Superior temporal gyrus (tissue), 1 donor: ENCODE results near the gene NUP210.

Experiments used
- DNase-seq: peaks from one replicate; pipeline ENCODE4 v3.0.0-alpha.2; 2016; ENCODE audit errors: extremely low spot score

Gene NUP210

DNA sequence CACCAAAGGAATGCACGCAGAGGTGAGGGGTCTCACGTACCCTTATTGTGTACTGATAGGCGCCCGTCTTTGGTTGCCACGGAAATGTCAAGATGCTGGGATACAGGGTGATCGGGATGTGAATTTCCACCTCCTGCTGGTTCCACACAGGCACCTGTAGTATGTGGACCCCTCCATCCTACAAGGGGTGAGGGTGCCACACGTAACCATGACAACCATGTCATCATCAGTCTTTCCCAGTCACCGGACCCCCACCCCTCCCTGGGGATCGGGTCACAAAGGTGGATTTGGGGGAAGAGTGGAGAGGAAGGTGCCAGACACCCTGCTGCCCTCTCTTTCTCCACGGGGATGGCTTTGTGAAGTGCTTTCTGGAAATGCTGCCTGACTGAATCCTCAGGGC is 44.7 kb downstream of the NUP210 start:
- DNase-seq = no peak

- DNase-seq = no peak
Measured at GRCh38 chr3:13373975-13374586, 46.0 kb downstream of the NUP210 start.

- DNase-seq = no peak
Measured at GRCh38 chr3:13372656-13373055, 47.5 kb downstream of the NUP210 start.

- DNase-seq = no peak
Measured at GRCh38 chr3:13372126-13372525, 48.0 kb downstream of the NUP210 start.

DNA sequence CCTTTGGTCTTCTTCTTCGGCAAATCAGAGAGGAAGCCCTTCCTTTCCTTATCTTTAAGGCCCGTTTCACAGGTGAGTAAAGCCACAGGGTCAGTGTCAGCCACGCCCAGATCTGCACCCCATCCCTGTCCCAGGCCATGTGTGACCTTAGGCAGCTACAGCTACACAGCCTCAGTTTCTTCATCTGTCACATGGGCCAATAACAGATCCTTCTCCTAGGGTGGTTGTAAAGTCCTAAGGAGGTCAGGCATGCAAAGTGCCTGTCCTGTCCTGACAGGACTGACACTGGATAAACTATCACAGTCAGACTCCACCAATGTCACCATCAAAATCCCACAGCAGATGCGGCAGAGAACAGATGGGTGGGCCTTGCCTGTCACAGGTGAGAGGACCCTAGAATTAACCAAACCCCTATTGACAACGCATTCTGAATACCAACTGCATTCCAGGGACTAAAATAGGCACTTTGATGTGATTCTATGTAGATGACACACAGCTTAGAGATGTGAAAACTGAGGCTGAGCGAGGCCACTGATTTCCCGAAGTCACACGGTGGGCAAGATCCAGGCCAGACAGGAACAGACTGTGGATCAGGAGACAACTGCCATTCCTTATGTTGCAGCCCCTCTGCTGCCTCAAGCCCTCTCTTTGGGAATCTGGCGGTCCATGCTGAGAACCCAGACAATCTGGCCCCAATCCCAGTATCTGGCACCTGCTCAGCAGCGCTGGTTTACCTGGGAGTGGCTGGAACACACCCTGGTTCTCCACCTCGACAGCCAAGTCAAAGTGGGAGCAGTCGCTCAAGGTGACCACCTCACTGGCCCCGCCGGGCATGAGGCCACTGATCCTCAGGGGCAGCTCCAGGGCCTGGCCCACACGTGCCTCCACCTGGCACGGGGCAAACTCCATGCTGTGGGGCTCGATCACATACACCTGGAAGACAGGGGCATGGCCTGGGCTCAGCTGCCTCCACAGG is 48.7 kb downstream of the NUP210 start:
- no peak for DNase-seq

DNA sequence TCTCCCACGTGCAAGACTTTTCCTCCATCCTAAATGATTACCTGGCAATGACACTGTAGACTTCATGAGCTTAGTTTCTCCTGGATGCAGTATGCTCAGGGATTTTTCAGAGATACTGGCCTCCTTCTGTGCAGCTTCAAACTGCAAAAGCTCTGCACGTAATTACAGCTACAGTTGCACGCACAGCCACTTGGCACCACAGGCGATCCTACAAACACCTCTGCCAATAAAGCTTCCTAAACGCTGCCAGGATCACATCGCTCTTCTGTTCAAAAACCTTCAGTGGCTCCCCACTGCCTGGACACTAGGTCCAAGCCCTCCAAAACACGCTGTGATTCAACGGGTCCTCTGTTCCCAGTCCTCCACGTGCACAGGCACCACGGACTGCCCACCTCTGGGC is 49.5 kb downstream of the NUP210 start:
- no peak for DNase-seq

- DNase-seq = no peak
Measured at GRCh38 chr3:13370055-13370454, 50.1 kb downstream of the NUP210 start.

DNA sequence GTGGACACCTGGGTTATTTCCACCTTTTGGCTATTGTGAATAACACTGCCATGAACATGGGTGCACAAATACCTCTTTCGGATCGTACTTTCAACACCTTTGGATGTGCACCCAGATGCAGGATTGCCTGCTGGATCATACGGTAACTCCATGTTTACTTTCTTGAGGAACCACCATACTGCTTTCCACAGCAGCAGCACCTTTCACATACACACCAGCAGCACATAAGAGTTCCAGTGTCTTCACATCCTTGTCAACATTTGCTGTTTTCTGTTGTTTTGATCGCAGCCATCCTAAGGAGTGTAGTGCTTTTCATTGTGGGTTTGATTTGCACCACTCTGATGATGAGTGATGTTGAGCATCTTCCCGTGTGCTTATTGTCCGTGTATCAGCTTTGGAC is 51.3 kb downstream of the NUP210 start:
- DNase-seq = no peak

DNA sequence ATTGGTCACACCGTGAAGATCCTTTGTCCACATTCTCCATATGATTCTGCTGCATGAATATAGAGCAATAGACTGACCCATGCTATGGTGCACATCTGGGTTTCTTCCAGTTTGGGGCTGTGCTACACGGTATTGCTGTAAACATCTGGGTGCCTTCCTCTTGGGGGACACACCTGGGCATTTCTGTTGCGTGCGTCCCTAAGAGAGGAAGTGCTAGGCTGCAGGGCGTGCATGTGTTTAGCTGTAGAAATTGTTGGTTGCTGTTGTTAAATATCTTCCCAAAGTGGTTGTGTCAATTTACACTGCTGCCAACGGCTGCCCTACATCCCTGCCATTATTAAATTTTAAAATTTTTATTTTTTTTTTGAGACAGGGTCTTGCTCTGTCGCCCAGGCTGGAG is 52.4 kb downstream of the NUP210 start:
- DNase-seq = no peak

DNA sequence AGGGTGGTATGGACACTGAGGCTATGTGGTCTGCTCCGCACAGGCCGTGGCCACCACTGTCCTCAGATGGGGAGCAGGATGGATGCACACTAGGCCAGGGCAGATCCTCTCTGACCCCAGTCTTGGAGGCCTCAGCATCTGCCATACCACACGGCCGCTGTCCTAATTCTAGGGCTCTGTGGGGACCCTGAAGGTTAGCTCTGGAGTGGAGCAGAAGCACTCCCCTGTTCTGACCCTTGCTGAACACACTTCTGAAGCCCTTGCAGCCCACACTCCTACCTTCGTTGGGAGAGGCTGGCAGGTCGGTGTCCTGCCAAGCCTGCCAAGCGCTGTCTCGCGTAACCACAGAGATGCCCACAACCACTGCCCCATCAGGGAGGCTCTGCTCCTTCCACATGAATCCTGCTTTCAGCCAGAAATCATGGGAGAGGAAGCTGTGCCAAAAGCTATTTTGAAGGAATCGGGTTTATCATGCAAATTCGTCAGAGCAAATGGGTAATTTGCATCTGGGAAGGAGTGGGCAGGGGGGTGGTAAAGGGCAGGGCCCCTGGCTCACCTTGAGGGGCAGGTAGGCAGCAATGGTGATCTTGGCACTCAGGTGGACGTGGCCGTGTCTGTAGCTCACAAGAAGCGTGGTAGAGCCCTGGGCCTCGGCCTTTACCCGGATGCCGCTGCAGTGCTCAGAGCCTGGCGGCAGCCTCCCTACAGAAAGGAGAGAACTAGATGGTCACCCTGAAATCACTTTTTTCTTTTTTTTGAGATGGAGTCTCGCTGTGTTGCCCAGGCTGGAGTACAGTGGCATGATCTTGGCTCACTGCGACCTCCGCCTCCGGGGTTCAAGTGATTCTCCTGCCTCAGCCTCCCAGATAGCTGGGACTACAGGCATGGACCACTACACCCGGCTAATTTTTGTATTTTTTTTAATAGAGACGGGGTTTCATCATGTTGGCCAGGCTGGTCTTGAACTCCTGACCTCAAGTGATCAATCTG is 54.4 kb downstream of the NUP210 start:
- DNase-seq = no peak

GRCh38 chr3:13364602-13365271 is 55.4 kb downstream of the NUP210 start:
- no peak for DNase-seq

DNA sequence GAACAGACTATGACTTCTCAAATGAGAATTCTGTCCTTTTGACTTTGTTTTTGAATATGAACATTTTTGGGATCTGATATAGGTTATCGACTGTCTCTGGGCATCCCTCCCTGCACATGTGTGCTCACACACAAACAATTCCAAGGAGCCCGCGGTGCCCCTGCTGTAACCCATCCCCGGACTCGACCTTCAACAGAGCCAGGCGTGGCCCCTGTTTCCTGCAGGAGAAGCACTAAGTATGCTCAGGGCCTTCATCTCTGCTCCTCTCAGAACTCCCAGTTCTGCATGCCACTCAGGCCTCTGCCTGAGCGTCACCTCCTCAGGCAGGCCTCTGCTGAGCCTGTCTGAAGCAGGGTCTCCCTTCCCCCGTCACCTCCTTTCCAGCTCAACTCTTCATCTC is 57.6 kb downstream of the NUP210 start:
- no peak for DNase-seq

- DNase-seq = no peak
Measured at GRCh38 chr3:13359916-13360315, 60.2 kb downstream of the NUP210 start.

GRCh38 chr3:13358643-13359042 is 61.5 kb downstream of the NUP210 start:
- no peak for DNase-seq

DNA sequence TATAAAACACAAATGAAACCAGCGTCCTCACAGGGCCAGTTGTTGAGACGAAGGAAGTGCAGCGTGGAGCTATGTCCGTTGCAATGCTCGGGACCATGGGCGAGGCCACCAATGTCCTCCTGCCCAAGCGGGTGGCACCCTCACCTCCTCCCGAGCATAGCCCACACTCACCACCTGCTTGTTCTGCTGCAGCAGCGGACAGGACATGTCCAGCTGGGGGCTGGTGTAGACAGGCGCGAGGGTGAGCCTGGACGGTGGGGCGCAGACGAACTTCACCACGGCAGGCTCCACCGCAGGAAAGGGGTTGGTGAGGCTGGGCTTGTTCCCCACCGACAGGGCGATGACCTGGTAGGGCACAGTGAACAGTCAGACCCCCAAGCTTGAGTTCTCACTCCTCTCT is 62.1 kb downstream of the NUP210 start:
- no peak for DNase-seq

DNA sequence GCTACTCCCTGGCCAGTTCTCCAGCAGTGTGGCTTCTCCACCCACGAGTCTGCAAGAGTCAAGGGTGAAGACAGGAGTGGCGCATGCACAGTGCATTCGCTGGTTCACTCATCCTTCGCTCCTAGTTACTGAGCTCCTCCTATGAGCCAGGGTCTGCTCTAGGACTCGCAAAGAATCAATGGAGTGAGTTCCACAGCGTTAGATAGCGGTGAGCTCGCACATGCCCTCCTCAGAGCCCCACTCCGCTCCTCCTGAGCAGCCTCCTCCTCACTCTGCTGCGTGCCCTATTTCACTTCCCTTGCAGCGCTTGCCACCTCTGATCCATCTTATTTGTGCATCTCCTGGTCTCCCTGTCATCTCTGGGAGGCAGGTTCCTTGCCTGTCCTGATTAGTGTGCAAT is 63.0 kb downstream of the NUP210 start:
- DNase-seq = no peak

GRCh38 chr3:13353936-13354542 is 66.1 kb downstream of the NUP210 start:
- no peak for DNase-seq

- no peak for DNase-seq
Measured at GRCh38 chr3:13353506-13353905, 66.6 kb downstream of the NUP210 start.

- no peak for DNase-seq
Measured at GRCh38 chr3:13352621-13353131, 67.4 kb downstream of the NUP210 start.

DNA sequence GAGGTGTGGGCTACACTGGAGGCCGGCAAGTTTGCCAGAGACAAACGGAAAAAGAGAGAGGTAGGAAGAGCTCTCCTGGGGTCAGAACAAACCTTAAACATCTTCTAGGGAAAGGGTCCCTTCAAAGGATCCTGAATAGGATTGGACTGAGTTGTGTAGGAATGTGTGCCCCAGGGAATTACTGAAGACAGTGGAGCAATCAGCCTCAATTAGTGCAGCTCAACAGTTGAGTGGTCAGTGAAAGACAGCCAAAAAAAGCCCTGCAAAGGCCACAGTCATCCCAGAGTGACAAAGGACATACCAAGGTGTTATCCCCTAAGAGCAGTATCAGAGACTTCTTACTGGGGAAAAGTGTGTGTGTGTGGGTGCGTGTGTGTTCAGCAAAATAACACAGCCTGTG is 70.3 kb downstream of the NUP210 start:
- no peak for DNase-seq
